ENCODE results near the gene DSCAML1. TPM values are rescaled to one million over a fixed set of nuclear protein-coding genes. Genes with fewer than 3 reads are reported as not detected.
"Not testable (repeated sequence)": the region's sequence is repeated elsewhere in the genome, so short reads cannot be mapped to it uniquely, and the experiment has no call there.

DSCAML1 gene
- total RNA-seq, 1 experiment from 2014 or later: 0.59 TPM

- Histone ChIP-seq H3K36me3 (replicated peaks; ENCODE audit: control insufficient read depth, insufficient read depth, low read length) (peaks cover 6% of the 10 kb centered on the region), H3K27me3 (ENCODE audit: control insufficient read depth, insufficient read depth, low read length) (no peaks in the 10 kb centered on the region), H3K4me3 (ENCODE audit: insufficient read depth, low read depth, low read length) (no peak overlapping the region)
- DNase-seq: no peak
These were observed 387.5 kb downstream of the DSCAML1 start for GRCh38 chr11:117409511-117409910.

GRCh38 chr11:117408356-117408755 lies 388.7 kb downstream of the DSCAML1 start:
- no peak for DNase-seq
- H3K4me3 ChIP-seq (ENCODE audit: insufficient read depth, low read depth, low read length): no peak overlapping the region
- H3K27me3 ChIP-seq (ENCODE audit: control insufficient read depth, insufficient read depth, low read length): no peaks in the 10 kb centered on the region

GRCh38 chr11:117407016-117407415 lies 390.0 kb downstream of the DSCAML1 start:
- Histone ChIP-seq H3K4me3 (ENCODE audit: insufficient read depth, low read depth, low read length) (no peak overlapping the region), H3K36me3 (replicated peaks; ENCODE audit: control insufficient read depth, insufficient read depth, low read length) (peaks cover 6% of the 10 kb centered on the region), H3K27me3 (ENCODE audit: control insufficient read depth, insufficient read depth, low read length) (no peaks in the 10 kb centered on the region)
- no peak for DNase-seq

More at GRCh38 chr11:117408356-117408755, 388.7 kb downstream of the DSCAML1 start:
- peaks cover 6% of the 10 kb centered on the region for H3K36me3 ChIP-seq (replicated peaks; ENCODE audit: control insufficient read depth, insufficient read depth, low read length)

- H3K27me3 ChIP-seq (ENCODE audit: control insufficient read depth, insufficient read depth, low read length); DNase-seq; H3K36me3 ChIP-seq (replicated peaks; ENCODE audit: control insufficient read depth, insufficient read depth, low read length); H3K4me3 ChIP-seq (ENCODE audit: insufficient read depth, low read depth, low read length): not testable (repeated sequence)
These were observed 391.1 kb downstream of the DSCAML1 start for GRCh38 chr11:117405898-117406297.

- H3K36me3 ChIP-seq (replicated peaks; ENCODE audit: control insufficient read depth, insufficient read depth, low read length); DNase-seq; H3K27me3 ChIP-seq (ENCODE audit: control insufficient read depth, insufficient read depth, low read length): not testable (repeated sequence)
These were observed 397.7 kb downstream of the DSCAML1 start for GRCh38 chr11:117399100-117399840.

GRCh38 chr11:117398618-117399017 lies 398.4 kb downstream of the DSCAML1 start:
- not testable (repeated sequence) for H3K4me3 ChIP-seq (ENCODE audit: insufficient read depth, low read depth, low read length); DNase-seq; H3K27me3 ChIP-seq (ENCODE audit: control insufficient read depth, insufficient read depth, low read length); H3K36me3 ChIP-seq (replicated peaks; ENCODE audit: control insufficient read depth, insufficient read depth, low read length)

More at GRCh38 chr11:117399100-117399840, 397.7 kb downstream of the DSCAML1 start:
- H3K4me3 ChIP-seq (ENCODE audit: insufficient read depth, low read depth, low read length): not testable (repeated sequence)

- DNase-seq: no peak
- Histone ChIP-seq H3K27me3 (ENCODE audit: control insufficient read depth, insufficient read depth, low read length) (no peaks in the 10 kb centered on the region), H3K4me3 (ENCODE audit: insufficient read depth, low read depth, low read length) (no peak overlapping the region), H3K36me3 (replicated peaks; ENCODE audit: control insufficient read depth, insufficient read depth, low read length) (peaks cover 15% of the 10 kb centered on the region)
These were observed 400.0 kb downstream of the DSCAML1 start for GRCh38 chr11:117396970-117397369.

- Histone ChIP-seq H3K36me3 (replicated peaks; ENCODE audit: control insufficient read depth, insufficient read depth, low read length) (peaks cover 17% of the 10 kb centered on the region), H3K4me3 (ENCODE audit: insufficient read depth, low read depth, low read length) (no peak overlapping the region), H3K27me3 (ENCODE audit: control insufficient read depth, insufficient read depth, low read length) (no peaks in the 10 kb centered on the region)
- DNase-seq: no peak
These were observed 401.5 kb downstream of the DSCAML1 start for GRCh38 chr11:117395476-117395875.

- Histone ChIP-seq H3K36me3 (replicated peaks; ENCODE audit: control insufficient read depth, insufficient read depth, low read length) (peaks cover 17% of the 10 kb centered on the region), H3K4me3 (ENCODE audit: insufficient read depth, low read depth, low read length) (no peak overlapping the region), H3K27me3 (ENCODE audit: control insufficient read depth, insufficient read depth, low read length) (no peaks in the 10 kb centered on the region)
- no peak for DNase-seq
These were observed 402.6 kb downstream of the DSCAML1 start for GRCh38 chr11:117394221-117394925.

GRCh38 chr11:117392979-117393378 lies 404.0 kb downstream of the DSCAML1 start:
- peaks cover 17% of the 10 kb centered on the region for H3K36me3 ChIP-seq (replicated peaks; ENCODE audit: control insufficient read depth, insufficient read depth, low read length)
- H3K27me3 ChIP-seq (ENCODE audit: control insufficient read depth, insufficient read depth, low read length): no peaks in the 10 kb centered on the region
- DNase-seq: no peak
- H3K4me3 ChIP-seq (ENCODE audit: insufficient read depth, low read depth, low read length): no peak overlapping the region

- peaks cover 19% of the 10 kb centered on the region for H3K36me3 ChIP-seq (replicated peaks; ENCODE audit: control insufficient read depth, insufficient read depth, low read length)
- no peaks in the 10 kb centered on the region for H3K27me3 ChIP-seq (ENCODE audit: control insufficient read depth, insufficient read depth, low read length)
- no peak for DNase-seq
- no peak overlapping the region for H3K4me3 ChIP-seq (ENCODE audit: insufficient read depth, low read depth, low read length)
These were observed 404.9 kb downstream of the DSCAML1 start for GRCh38 chr11:117392001-117392690.

- Histone ChIP-seq H3K36me3 (replicated peaks; ENCODE audit: control insufficient read depth, insufficient read depth, low read length) (peaks cover 16% of the 10 kb centered on the region), H3K4me3 (ENCODE audit: insufficient read depth, low read depth, low read length) (no peak overlapping the region), H3K27me3 (ENCODE audit: control insufficient read depth, insufficient read depth, low read length) (no peaks in the 10 kb centered on the region)
- no peak for DNase-seq
These were observed 405.8 kb downstream of the DSCAML1 start for GRCh38 chr11:117391181-117391580.

- H3K27me3 ChIP-seq (ENCODE audit: control insufficient read depth, insufficient read depth, low read length): no peaks in the 10 kb centered on the region
- no peak for DNase-seq
- peaks cover 16% of the 10 kb centered on the region for H3K36me3 ChIP-seq (replicated peaks; ENCODE audit: control insufficient read depth, insufficient read depth, low read length)
- H3K4me3 ChIP-seq (ENCODE audit: insufficient read depth, low read depth, low read length): no peak overlapping the region
These were observed 406.3 kb downstream of the DSCAML1 start for GRCh38 chr11:117390743-117391142.

GRCh38 chr11:117387992-117388755 lies 408.8 kb downstream of the DSCAML1 start:
- no peak for DNase-seq
- H3K4me3 ChIP-seq (ENCODE audit: insufficient read depth, low read depth, low read length): no peak overlapping the region
- H3K27me3 ChIP-seq (ENCODE audit: control insufficient read depth, insufficient read depth, low read length): no peaks in the 10 kb centered on the region
- peaks cover 9% of the 10 kb centered on the region for H3K36me3 ChIP-seq (replicated peaks; ENCODE audit: control insufficient read depth, insufficient read depth, low read length)
